Thyroid gland (tissue), 4 donors: ENCODE measurements around the gene CLEC2B.

Experiments
- CTCF ChIP-seq, 6 experiments: fragments of 200-600 bp in 3 of 6; fragments of 450-650 bp in 3 of 6; sonication (generic) in 3 of 6; IDR thresholded peaks; one replicate each; pipeline ENCODE4 v1.5.1; 2016 to 2019; ENCODE audit warnings: antibody characterized with exemption in 6 of 6, mild to moderate bottlenecking in 2 of 6, inconsistent platforms in 1 of 6, moderate library complexity in 1 of 6
- POLR2A ChIP-seq, 2 donors: fragments of 450-650 bp; IDR thresholded peaks; one replicate each; pipeline ENCODE4 v1.6.1; 2017; ENCODE audit warnings: antibody characterized with exemption in 2 of 2, mild to moderate bottlenecking in 2 of 2, moderate library complexity in 1 of 2

- no peak for TF ChIP-seq POLR2A (IDR thresholded peaks at IDR 0.05)
- no peak for TF ChIP-seq CTCF (IDR thresholded peaks at IDR 0.05)
These were observed 2.3 kb downstream of the CLEC2B start for GRCh38 chr12:9866860-9867269.
